ENCODE measurements around the gene DSG1.
A peak's percentile ranks its signal among the peaks of the same experiment; 100 is the strongest.
"Not testable (repeated sequence)": the region's sequence is repeated elsewhere in the genome, so short reads cannot be mapped to it uniquely, and the experiment has no call there.

Gene DSG1

GRCh38 chr18:31317860-31318259 is at the start of gene DSG1:
DSG1 (plus strand) TSS chr18:31318160; CDS start chr18:31318301, 141 bp downstream.
- DNase-seq = no peak

GRCh38 chr18:31268985-31269406 is 49.0 kb upstream of the DSG1 start:
- DNase-seq = no peak

GRCh38 chr18:31269566-31269965 is 48.4 kb upstream of the DSG1 start:
- no peak for DNase-seq

- no peak for DNase-seq
These were observed 47.4 kb upstream of the DSG1 start for GRCh38 chr18:31270578-31270977.

- no peak for DNase-seq
These were observed 44.0 kb upstream of the DSG1 start for GRCh38 chr18:31273812-31274527.

- DNase-seq = no peak
These were observed 43.0 kb upstream of the DSG1 start for GRCh38 chr18:31274931-31275330.

GRCh38 chr18:31275722-31276463 is 42.1 kb upstream of the DSG1 start:
- DNase-seq = peak; percentile 4

- DNase-seq = no peak
These were observed 39.3 kb upstream of the DSG1 start for GRCh38 chr18:31278609-31279071.

GRCh38 chr18:31280502-31280901 is 37.5 kb upstream of the DSG1 start:
- no peak for DNase-seq

- no peak for DNase-seq
These were observed 36.5 kb upstream of the DSG1 start for GRCh38 chr18:31281437-31281836.

GRCh38 chr18:31289446-31289845 is 28.5 kb upstream of the DSG1 start:
- not testable (repeated sequence) for DNase-seq

- no peak for DNase-seq
These were observed 26.3 kb upstream of the DSG1 start for GRCh38 chr18:31291688-31292087.

GRCh38 chr18:31294199-31294747 is 23.7 kb upstream of the DSG1 start:
- DNase-seq = no peak

- DNase-seq = no peak
These were observed 20.7 kb upstream of the DSG1 start for GRCh38 chr18:31297248-31297647.

- DNase-seq = peak; percentile 56
These were observed 16.7 kb upstream of the DSG1 start for GRCh38 chr18:31301201-31301655.

- DNase-seq = peak; percentile 19
These were observed 15.0 kb upstream of the DSG1 start for GRCh38 chr18:31302991-31303390.

- peak; percentile 30 for DNase-seq
These were observed 14.2 kb upstream of the DSG1 start for GRCh38 chr18:31303771-31304170.

- DNase-seq = no peak
These were observed 8.8 kb upstream of the DSG1 start for GRCh38 chr18:31309115-31309514.

GRCh38 chr18:31316974-31317373 is 986 bp upstream of the DSG1 start:
- DNase-seq = no peak

GRCh38 chr18:31321719-31322118 is 3.8 kb downstream of the DSG1 start:
- no peak for DNase-seq

GRCh38 chr18:31325051-31325450 is 7.1 kb downstream of the DSG1 start:
- peak; percentile 89 for DNase-seq

- no peak for DNase-seq
These were observed 12.0 kb downstream of the DSG1 start for GRCh38 chr18:31329787-31330438.

- DNase-seq = no peak
These were observed 25.5 kb downstream of the DSG1 start for GRCh38 chr18:31343454-31343853.
